Suppressor macrophage treated with lipopolysaccharide for 4 hours (primary cell): Measurements from ENCODE around the gene MYO9A.
A peak's percentile ranks its signal among the peaks of the same experiment; 100 is the strongest.

Experiments
- DNase-seq: peaks from one replicate; pipeline ENCODE4 v3.0.0-alpha.2; 2020

MYO9A gene

DNA sequence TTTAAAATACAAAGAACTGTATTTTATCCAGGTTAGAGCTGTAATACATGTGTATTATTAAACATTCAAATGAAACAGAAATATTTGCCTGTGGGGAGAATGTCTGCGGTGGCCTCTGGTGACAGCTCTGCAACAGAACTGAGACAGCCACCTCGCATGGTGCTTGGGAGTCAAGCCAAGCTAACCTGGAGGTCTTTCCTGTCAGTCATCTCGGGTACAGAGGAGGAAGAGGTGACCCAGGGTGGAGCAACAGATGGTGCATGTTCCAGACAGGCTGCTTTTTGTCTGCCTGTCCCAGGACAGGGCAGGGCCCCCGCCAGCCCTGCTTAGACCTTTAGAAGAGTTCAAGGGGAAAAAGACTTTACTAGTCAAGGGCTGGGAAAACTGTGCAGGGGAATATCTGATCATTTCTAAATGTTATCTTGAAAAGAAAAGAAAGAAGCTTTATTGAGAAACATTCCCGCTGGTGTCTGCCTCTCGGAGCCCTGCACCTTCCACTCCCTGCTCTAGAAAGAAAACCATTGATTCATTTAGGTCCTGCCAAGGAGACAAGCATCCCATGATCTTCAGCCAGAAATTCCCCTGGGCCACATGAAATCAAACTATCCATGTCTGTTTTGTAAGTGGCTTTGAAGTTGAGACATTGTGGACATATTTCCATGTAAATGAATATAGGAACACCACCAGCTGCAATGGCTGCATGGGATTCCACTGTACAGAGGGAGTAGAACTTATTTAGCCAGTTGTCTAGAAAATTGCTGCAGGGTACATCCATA is 313.1 kb downstream of the MYO9A start:
- no peak for DNase-seq

DNA sequence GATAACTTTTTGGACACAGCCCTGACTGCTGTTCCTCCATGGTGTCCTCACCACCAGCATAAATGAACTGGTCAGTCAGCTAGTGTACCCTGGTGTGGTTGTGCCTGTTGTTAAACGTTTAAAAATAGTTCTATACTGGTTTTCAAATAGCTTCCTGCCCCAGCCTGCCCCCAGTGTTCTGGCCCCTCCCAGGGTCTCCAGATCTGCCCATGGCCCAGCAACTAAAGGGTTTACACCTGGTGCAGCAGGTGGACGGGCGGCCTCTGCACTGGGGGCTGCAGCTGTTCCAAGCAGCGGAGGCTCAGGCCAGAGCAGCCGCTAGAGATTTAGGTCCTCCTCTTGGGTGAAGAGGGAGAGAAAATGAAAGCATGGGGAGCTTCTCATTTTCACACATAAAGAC is 313.7 kb downstream of the MYO9A start:
- DNase-seq, result no peak

DNA sequence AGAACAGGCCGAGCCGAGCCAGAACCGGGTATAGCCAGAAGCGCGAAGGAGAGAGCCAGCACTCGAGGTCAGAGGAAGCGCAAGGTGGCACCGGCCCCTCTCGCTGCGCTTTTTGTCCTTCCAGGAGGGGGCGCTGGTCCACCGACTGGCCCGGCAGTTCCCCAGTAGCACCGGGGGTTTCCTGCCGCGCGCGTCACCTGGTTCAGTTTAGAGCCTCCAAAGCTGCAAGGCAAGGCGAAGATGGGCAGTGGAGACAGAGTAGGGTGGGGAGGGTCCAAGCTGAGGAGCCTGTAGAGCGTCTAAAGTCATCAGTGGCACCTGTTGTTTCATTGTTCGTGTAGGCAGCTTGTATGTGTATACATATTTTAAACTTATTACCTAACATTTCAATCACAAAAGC is 315.2 kb downstream of the MYO9A start:
- DNase-seq, result peak; percentile 33

DNA sequence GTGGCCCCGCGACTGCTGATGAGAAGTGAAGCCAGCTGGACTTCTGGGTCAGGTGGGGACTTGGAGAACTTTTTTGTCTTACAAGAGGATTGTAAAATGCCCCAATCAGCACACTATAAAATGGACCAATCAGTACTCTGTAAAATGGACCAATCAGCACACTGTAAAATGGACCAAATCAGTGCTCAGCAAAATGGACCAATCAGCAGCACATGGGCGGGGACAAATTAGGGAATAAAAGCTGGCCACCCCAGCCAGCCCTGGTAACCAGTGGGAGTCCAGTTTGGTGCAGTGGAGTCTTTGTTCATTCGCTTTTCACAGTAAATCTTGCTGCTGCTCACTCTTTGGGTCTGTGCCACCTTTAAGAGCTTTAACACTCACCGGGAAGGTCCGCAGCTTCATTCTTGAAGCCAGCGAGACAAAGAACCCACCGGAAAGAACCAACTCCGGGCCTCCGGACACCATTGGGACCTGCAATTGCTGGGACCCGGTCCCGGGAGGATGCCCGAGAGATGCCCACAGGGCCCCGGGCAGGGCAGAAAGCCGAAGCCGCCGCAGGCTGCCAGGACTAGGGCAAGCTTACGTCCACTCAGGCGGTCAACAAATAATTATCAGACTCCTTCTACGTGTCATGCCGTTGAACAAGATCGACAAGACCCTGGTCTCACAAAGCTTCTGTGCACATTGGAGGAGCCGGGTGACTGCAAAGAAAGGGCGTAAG is 315.9 kb downstream of the MYO9A start:
- no peak for DNase-seq

DNA sequence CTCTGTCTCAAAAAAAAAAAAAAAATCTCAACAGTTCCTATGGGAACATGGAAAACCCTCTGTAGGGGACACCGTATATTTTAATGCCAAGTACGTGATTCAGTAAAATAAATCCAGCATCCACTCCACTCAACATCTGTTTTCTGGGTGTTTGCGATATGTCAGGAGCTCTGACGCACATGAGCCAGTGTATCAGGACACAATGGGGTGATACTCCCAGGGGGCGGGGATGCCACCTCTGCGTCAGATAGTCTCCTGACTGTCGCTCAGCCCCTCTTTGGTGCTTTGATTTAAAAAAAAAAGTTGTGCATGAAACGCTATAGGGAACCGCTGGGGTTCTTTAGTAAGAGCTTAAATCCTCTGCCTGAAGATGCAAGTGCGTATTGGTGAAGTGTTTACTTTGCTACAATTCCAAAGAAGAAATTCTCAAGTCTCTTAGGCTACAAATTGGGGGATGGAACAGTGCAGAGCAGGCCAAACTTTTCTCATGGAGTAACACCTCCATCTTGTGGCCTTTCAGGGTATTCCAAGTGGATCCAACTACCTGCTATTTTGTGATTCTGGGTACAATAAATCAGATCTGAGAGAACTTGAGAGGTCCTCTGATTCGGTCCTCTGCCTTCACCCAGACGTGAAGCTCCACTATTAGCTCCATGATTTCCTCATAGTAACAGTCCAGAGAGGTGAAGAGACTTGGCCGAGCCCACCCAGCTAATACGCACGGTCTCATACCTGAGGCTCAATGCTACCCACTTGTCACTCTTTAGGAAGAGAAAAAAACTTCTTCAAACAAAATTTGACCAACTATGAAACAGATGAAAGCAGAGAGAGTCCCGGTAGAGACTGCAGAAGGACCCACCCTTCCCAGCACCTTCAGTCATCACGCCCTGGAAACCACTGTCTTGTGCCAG is 316.9 kb downstream of the MYO9A start:
- peak; percentile 51 for DNase-seq

DNA sequence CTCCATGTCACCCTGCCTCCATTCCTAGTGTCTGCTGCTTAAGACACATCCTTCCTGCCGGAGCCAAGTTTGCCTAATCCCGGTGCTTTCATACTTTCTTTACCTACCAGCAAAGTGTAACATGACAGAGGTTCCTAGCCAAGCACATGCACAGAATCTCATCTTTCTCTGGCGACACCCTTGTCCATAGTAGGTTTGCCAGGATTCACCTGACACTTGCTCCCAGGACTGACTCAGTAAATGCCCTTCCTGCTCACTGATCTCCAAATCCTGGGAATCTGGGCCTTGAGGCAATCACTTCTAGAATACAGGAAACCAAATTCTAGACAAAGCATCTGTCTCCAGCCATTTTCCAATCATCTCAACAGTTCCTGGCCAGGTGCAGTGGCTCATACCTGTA is 317.8 kb downstream of the MYO9A start:
- DNase-seq, result no peak

DNA sequence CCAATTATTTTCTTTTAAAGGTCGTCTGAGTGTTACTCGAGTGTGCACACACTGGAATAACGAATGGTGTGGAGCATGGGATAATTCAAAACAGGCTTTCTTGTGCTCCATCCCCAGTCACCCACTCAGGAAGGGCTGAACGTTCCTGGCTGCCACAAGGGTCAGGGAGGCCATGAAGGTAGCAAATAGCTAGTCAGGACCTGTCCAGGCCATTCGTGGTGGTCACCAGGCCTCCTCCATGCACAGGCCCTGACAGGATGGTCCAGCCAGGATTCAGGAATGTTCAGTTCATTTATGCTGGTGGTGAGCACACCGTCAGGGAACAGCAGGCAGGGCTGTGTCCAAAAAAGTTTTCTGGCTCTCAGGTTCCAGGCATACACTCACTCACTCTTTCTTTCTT is 319.3 kb downstream of the MYO9A start:
- no peak for DNase-seq

DNA sequence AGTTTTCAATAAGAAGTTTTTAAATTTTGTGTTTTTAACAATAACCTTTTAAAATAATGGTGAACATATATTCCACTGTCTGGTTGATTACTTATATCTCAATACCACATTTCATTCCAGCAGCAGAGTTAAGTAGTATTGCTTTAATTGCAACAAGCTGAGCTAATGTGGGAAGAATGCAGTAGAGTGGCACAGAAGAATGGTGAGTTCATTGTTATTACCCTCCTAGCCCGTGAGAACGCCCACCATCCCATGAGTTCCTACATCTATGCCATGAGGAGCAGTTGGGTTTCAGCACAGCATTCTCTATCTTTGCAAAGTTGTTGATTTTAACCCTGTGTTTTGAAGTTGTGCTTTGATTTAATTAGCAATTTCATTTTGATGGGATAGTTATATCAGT is 325.4 kb downstream of the MYO9A start:
- DNase-seq, result no peak

DNA sequence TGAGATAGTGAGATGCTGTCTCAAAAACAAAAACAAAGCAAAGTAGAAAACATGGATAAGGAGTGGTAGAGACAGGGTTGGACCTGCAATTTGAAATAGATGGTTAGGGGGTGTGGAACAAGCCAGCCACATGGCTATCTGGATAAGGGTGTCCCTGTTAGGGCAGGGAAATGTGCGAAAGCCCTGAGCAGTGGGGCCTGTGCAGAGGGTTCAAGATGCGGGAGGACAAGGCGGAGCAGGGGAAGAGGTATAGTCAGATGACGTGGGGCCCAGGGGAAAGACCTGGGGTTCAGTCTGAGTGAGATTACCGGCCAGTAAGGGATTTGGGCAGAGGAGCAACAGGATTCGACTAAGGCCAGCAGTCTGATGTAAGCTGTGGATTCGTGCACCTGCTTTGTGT is 326.0 kb downstream of the MYO9A start:
- DNase-seq, result no peak

DNA sequence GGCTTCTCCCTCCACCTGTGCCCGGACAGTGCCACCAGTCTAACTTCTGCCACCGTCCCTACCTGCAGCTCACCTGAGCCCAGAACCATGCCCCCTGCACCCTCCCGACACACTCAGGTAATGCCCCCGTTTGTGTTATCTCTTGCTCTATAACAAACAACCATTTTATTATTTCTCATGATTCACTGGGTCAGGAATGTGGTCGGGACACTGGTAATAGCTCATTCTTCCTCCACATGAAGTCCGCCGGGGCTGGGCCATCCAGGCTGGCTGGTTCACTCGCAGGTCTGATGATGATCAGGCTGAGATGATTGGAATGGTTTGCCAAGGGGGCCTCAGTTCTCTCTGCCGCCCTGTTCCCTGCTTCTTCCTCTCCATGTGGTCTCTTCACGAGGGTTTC is 327.9 kb downstream of the MYO9A start:
- no peak for DNase-seq

DNA sequence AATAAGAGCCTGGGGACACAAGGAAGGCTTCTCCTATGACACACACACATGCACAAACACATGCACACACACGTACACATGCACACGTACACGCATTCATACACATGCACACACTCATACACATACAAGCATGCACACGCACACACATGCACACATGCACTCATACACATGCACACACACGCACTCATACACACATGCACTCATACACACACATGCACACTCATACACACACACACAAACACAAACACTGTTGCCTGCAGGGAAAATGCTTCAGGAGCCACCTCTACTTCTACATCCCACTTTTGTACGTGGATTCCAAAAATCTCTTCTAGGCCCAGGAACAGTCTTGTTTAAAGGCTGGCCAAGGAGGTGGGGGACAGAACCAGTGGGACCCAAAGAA is 328.3 kb downstream of the MYO9A start:
- no peak for DNase-seq

DNA sequence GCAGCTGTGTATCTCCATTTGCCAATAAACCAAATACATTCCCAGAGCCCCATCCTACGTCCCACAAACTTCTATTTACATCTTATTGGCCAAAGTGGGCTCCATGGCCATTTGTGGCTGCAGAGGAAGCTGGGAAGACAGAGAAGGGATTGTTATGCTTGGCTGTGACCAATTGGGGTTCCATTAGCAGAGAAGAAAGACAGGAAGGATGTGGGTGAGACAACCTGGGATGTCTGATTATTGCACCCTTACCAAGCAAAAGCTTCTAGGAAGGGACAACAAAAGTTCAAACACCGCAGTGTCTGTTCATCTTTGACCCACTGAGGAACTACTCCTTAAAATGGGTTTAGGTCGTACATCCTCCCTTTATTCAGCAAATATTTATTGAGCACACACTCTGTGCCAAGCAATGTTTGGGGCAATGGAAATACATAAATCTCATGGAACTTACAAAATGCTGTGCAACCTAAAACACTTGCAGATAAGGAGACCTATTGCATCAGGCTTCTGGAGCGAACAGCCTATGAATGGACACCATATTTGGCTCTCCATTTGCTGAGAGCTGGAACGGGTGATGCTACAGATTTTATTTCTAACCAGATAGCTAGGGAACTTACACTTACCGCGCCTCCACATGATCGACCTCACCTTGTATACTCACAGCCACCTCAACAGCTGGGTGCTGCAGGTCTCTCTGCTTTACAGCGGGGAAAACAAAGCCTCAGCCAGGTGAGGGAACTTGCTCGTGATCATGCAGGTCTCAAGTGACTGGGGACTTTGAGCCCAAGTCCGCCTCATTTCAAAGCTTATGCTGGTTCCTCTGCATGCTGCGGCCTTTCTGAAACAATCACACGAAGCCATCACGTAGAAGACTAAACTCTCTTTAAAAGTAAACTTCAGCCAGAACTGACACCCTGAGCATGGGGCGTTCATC is 329.0 kb downstream of the MYO9A start:
- no peak for DNase-seq

DNA sequence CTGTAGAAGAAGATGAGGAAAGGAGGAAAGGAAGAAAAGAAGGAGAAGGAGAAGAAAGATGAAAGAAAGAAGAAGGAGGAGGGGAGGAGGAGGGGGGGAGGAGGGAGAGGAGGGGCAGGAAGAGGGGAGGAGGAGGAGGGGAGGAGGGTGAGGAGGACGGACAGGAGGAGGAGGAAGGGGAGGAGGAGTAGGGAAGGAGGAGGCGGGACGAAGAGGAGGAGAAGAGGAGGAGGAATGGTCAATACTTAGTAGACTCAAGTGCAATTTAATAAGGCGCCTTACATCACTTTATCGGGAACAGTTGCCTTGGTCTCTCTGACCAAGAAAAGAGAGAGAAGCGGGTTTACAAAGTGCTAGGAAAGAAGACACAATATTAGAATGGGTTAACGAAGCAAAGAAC is 331.3 kb downstream of the MYO9A start:
- DNase-seq, result no peak

DNA sequence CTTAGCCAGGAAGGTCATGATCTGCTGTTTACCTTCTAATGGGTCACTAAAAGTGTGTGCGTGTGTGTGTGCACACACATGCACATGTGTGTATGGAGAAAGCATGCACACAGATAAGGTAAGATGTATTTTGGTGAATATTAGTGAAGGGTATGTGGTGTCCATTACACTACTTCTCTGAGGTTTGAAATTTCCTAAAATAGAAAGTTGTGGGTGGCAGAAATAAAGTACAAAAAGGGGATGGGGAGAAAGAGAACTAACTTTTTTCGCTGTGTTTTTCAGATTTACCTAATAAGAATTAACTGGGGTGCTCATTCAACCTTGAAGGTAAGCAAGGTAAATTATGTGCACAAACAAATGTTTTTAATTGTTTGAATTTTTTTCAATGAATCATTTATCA is 332.0 kb downstream of the MYO9A start:
- DNase-seq, result no peak

DNA sequence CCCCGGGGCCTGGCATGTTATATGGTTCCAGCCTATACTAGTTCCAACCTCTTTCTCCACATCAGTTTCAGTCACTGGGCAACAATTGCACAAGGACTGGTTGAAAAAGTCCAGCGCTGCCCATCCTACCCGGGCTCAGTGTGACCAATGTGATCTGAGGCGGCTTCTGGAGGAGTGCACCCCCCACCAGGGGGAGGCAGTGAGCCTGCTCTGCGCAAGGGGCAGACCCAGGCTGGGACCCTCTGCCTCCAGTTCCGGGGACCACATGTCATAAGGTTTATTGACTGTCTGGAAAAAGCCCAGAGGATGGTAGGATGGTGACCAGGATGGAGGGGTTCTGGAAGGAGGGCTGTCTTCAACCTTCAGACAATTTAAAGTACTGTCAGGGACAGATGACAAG is 333.2 kb downstream of the MYO9A start:
- DNase-seq, result no peak

DNA sequence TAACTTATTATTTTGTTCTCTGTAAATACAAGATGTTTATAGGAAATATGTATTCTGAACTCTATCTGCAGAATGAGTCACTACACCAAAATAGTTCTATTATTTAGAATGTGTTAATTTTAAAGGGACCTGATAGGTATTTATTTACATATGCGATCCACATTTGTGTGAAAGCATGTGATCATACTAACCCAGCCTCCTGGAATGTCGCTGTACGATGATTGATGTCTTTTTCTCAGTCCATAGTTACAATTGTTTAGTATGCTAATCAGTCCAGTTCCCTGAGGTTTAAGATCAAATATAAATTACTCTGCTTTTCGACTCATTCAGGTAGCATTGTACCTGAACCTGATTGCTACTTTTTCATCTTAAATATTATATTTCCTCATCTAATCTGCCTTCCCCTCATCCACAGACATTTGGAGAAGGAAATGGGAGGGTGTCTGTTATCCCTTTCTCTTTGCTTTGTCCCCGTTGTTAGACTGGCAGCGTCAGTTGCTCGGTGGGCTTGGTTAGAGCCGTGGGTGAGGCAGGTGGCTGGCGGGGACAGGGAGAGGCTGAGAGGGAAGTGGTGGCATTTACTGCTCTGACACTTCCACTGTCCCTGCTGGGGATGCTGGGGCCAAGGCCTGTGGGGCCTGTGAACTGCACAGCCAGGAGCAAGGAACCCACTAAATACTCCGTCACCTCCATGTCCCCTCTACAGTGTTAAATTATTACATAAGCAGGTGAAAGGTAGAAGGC is 335.4 kb downstream of the MYO9A start:
- no peak for DNase-seq

DNA sequence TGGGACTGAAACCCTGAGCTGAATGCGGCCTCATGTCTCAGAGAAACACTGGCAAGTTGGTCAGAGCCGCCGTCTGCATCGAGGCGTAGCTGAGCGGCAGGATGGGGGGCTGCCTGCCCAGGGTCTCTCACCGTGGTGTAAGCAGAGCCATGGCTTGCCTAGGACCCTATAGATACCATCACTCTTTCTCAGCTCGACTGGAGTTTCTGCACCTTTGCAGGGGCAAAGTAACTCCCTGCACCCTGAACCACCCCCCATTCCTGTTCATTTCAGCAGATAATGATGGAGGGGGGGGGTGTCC is 336.0 kb downstream of the MYO9A start:
- DNase-seq, result no peak

DNA sequence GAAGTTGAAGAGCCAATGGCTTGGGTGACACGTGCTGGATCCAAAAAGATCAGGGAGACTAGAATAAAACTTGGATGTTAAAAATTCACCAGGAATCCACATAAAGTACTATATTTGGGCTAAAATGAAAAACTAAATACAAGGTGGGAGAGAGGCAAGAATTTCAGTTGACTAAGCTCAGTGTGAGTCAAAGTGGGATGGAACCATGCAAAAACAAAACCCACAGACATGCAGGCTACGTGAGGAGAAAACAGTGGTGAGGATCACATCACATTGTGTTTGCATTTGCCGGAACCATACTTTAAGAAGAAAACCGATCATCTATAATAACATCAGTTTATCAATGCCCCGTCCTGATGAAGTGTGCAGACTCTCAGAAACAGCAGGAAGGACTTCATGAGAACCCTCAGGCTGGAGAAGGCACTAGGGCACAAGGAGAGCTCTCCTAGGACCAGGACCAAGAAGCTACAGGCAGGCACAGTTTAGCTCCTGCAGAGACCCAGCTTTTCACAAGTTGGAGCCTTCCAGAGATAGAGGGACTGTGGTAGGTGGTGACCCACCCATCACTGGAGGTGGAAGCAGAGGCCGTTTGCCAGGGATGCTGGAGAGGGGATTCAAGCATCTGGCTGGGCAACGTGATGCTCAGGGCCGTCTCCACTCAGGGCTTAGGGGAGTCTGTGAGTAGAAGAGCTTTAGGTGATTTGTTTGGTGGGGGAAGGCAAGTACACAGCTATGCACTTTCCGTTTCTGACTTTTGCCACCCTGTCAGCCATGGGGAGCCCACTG is 336.6 kb downstream of the MYO9A start:
- no peak for DNase-seq

DNA sequence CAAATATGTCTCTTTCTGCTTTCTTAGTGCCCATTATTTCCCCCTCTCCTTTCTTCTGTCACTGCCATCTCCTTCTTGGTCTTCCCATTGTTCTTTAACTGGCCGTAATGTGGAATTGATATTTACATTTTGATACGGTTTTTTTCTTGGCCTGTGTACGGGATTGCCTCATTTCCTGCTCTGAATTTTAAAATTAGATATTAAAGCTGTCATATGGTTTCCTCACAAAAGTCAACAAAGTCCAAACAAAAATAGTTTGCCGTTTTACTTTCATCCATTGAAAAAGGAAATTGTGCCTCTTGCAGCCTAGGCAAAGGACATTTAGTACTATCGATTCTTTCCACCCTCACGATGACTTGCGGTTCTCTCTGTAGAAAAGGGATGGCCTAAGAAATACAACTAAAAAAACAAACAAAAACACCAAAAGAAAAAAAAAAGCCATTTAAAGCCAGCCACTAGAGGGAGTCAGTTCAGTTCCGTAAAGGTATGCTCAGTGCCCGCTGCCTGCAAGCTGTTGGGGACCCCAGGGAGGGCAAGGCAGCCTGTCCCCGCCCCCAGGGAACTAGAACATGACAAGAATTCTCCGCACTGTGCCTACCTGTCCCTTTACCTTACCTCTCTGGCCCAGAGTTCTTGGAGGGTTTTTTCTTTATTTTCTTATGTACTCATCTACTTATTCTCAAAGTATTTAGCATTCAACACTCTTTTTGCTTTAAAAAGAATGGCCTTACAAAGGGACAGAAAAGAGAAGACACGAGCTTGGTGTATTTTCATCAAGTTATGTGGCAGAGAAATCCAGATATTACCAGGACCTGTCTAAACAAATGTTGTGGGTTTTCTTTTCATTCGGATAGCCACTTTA is 337.6 kb downstream of the MYO9A start:
- peak; percentile 39 for DNase-seq
